Calu3 (cell line): ENCODE data around the gene UVRAG. TPM values are rescaled to one million over a fixed set of nuclear protein-coding genes. Genes with fewer than 3 reads are reported as not detected.

Experiments used
- BruUV-seq: library from RNA; stranded (reverse); fragments of 400-500 nt; replicated peaks from 2 replicates; lab custom pipeline; 2021; lab: Mats Ljungman, UMichigan
- CTCF ChIA-PET: fragments of 300-600 bp; sonication (Branson Sonifier 250); formaldehyde crosslinking; loops from one replicate; lab custom pipeline; 2022; ENCODE audit warnings: antibody characterized with exemption; lab: Charles Lee
- DNase-seq: peaks from one replicate; pipeline ENCODE4 v3.0.0; 2022
- H3K27ac Mint-ChIP-seq: one replicate; pipeline ENCODE4 v1.8.0; 2022; ENCODE audit warnings: mixed read lengths; ENCODE audit not compliant: unreplicated experiment
- H3K27me3 Mint-ChIP-seq: one replicate; pipeline ENCODE4 v1.8.0; 2022; ENCODE audit warnings: mixed read lengths; ENCODE audit not compliant: unreplicated experiment
- H3K36me3 Mint-ChIP-seq: one replicate; pipeline ENCODE4 v1.8.0; 2022; ENCODE audit warnings: mild to moderate bottlenecking, moderate library complexity, mixed read lengths; ENCODE audit not compliant: insufficient read depth, unreplicated experiment
- H3K4me1 Mint-ChIP-seq: one replicate; pipeline ENCODE4 v1.8.0; 2022; ENCODE audit warnings: mild to moderate bottlenecking, low read depth, mixed read lengths; ENCODE audit not compliant: unreplicated experiment
- H3K4me3 Mint-ChIP-seq: one replicate; pipeline ENCODE4 v1.8.0; 2022; ENCODE audit warnings: mild to moderate bottlenecking, low read depth, moderate library complexity, mixed read lengths; ENCODE audit not compliant: unreplicated experiment
- H3K9me3 Mint-ChIP-seq: one replicate; pipeline ENCODE4 v1.8.0; 2022; ENCODE audit warnings: low read depth, mixed read lengths; ENCODE audit not compliant: unreplicated experiment
- intact Hi-C: fragments of 100-400 bp; cut with micrococcal nuclease; formaldehyde crosslinking; loops from one replicate; pipeline ENCODE4 v1.10.0; 2022; ENCODE audit not compliant: unreplicated experiment
- total RNA-seq: library from RNA; stranded (reverse); gene quantifications from 2 replicates; pipeline ENCODE4 v1.2.3, GENCODE V29; 2022
- TF ChIP-seq, protein P1 (sequence below): fragments of 200-600 bp; IDR thresholded peaks from one replicate; pipeline ENCODE4 v1.8.0; 2022; ENCODE audit warnings: antibody characterized with exemption; ENCODE audit not compliant: unreplicated experiment

Gene UVRAG
- total RNA-seq, 1 experiment from 2014 or later, result 18.5 TPM

GRCh38 chr11:76033699-76034098 is 218.7 kb downstream of the UVRAG start:
- TF ChIP-seq, protein P1, sequence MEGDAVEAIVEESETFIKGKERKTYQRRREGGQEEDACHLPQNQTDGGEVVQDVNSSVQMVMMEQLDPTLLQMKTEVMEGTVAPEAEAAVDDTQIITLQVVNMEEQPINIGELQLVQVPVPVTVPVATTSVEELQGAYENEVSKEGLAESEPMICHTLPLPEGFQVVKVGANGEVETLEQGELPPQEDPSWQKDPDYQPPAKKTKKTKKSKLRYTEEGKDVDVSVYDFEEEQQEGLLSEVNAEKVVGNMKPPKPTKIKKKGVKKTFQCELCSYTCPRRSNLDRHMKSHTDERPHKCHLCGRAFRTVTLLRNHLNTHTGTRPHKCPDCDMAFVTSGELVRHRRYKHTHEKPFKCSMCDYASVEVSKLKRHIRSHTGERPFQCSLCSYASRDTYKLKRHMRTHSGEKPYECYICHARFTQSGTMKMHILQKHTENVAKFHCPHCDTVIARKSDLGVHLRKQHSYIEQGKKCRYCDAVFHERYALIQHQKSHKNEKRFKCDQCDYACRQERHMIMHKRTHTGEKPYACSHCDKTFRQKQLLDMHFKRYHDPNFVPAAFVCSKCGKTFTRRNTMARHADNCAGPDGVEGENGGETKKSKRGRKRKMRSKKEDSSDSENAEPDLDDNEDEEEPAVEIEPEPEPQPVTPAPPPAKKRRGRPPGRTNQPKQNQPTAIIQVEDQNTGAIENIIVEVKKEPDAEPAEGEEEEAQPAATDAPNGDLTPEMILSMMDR, result no peak
- DNase-seq, result no peak
- no peaks in the 10 kb centered on the region for H3K9me3 Mint-ChIP-seq
- CTCF ChIA-PET, result interaction anchor here (1.4 kb wide), 1 partner anchor 13 kb away, joined by 4 read pairs; no protein-coding TSS in a partner anchor
- no TSS peak for BruUV-seq
- H3K36me3 Mint-ChIP-seq, result peaks cover 7% of the 10 kb centered on the region
- H3K27me3 Mint-ChIP-seq, result no peaks in the 10 kb centered on the region
- H3K4me1 Mint-ChIP-seq, result peaks cover 47% of the 10 kb centered on the region
- H3K27ac Mint-ChIP-seq, result no peak overlapping the region
- intact Hi-C loops, result loop anchor here (5.0 kb wide), 1 partner anchor 44 kb away; no protein-coding TSS in a partner anchor
- no peak overlapping the region for H3K4me3 Mint-ChIP-seq

DNA sequence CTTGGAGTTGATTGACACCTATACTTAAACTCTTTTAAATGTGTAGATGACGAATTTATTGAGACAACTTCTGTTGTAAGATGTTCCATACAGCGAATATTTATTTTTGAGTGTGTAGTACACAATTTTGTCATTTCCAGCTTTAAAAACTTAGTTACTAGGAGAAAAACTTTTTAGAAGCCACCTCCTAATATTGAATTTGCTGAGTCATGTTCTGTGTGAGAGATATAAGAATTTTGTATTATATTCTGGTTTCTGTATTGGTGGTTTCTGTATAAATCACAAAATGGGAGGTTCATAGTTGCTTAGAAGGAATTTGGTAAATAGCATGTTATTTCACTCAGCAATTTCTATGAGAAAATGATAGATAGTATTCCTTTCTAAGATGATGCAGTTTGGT is 220.0 kb downstream of the UVRAG start:
- intact Hi-C loops, result no loop called here
- H3K27me3 Mint-ChIP-seq, result no peaks in the 10 kb centered on the region
- CTCF ChIA-PET, result no interaction called here
- no peaks in the 10 kb centered on the region for H3K9me3 Mint-ChIP-seq
- peaks cover 7% of the 10 kb centered on the region for H3K36me3 Mint-ChIP-seq
- peaks cover 35% of the 10 kb centered on the region for H3K4me1 Mint-ChIP-seq
- H3K4me3 Mint-ChIP-seq, result no peak overlapping the region
- TF ChIP-seq, protein P1, result no peak
- DNase-seq, result no peak
- no TSS peak for BruUV-seq
- H3K27ac Mint-ChIP-seq, result no peak overlapping the region

- BruUV-seq, result no TSS peak
- CTCF ChIA-PET, result no interaction called here
- H3K4me3 Mint-ChIP-seq, result no peak overlapping the region
- peaks cover 9% of the 10 kb centered on the region for H3K4me1 Mint-ChIP-seq
- H3K27me3 Mint-ChIP-seq, result no peaks in the 10 kb centered on the region
- no peaks in the 10 kb centered on the region for H3K36me3 Mint-ChIP-seq
- H3K27ac Mint-ChIP-seq, result no peak overlapping the region
- TF ChIP-seq, protein P1, result no peak
- no peaks in the 10 kb centered on the region for H3K9me3 Mint-ChIP-seq
- DNase-seq, result no peak
- intact Hi-C loops, result no loop called here
These were observed 223.6 kb downstream of the UVRAG start for GRCh38 chr11:76038608-76039007.

- intact Hi-C loops, result no loop called here
- no peaks in the 10 kb centered on the region for H3K36me3 Mint-ChIP-seq
- H3K4me1 Mint-ChIP-seq, result peaks cover 22% of the 10 kb centered on the region
- TF ChIP-seq, protein P1, result no peak
- no peaks in the 10 kb centered on the region for H3K9me3 Mint-ChIP-seq
- H3K4me3 Mint-ChIP-seq, result no peak overlapping the region
- CTCF ChIA-PET, result no interaction called here
- BruUV-seq, result no TSS peak
- no peaks in the 10 kb centered on the region for H3K27me3 Mint-ChIP-seq
- no peak for DNase-seq
- H3K27ac Mint-ChIP-seq, result no peak overlapping the region
These were observed 226.2 kb downstream of the UVRAG start for GRCh38 chr11:76041208-76041607.
